HG03520 (cell line): ENCODE measurements around the gene SDF4.

Experiments used
- ATAC-seq: cut with Tn5 transposase; IDR thresholded peaks from one replicate; pipeline ENCODE4 v1.9.1; 2021; ENCODE audit warnings: mild to moderate bottlenecking, moderate library complexity; ENCODE audit not compliant: unreplicated experiment

The SDF4 gene

GRCh38 chr1:1229770-1230169, 2.0 kb downstream of the SDF4 start:
- no peak for ATAC-seq

- ATAC-seq, result no peak
Measured at GRCh38 chr1:1228596-1229321, 3.0 kb downstream of the SDF4 start.

GRCh38 chr1:1228187-1228586, 3.6 kb downstream of the SDF4 start:
- ATAC-seq, result no peak

- ATAC-seq, result no peak
Measured at GRCh38 chr1:1227386-1227785, 4.4 kb downstream of the SDF4 start.

- no peak for ATAC-seq
Measured at GRCh38 chr1:1226566-1227362, 5.0 kb downstream of the SDF4 start.

GRCh38 chr1:1225913-1226312, 5.9 kb downstream of the SDF4 start:
- no peak for ATAC-seq

GRCh38 chr1:1225238-1225845, 6.5 kb downstream of the SDF4 start:
- no peak for ATAC-seq

GRCh38 chr1:1223891-1224290, 7.9 kb downstream of the SDF4 start:
- ATAC-seq, result no peak

GRCh38 chr1:1223321-1223720, 8.5 kb downstream of the SDF4 start:
- ATAC-seq, result no peak

- no peak for ATAC-seq
Measured at GRCh38 chr1:1222575-1223225, 9.1 kb downstream of the SDF4 start.

GRCh38 chr1:1221887-1222574, 9.8 kb downstream of the SDF4 start:
- ATAC-seq, result no peak

GRCh38 chr1:1220197-1220596, 11.6 kb downstream of the SDF4 start:
- no peak for ATAC-seq

GRCh38 chr1:1219341-1219740, 12.5 kb downstream of the SDF4 start:
- ATAC-seq, result no peak

- no peak for ATAC-seq
Measured at GRCh38 chr1:1218524-1219200, 13.1 kb downstream of the SDF4 start.

GRCh38 chr1:1217621-1218523, 13.9 kb downstream of the SDF4 start:
- no peak for ATAC-seq

GRCh38 chr1:1216770-1217620, 14.8 kb downstream of the SDF4 start:
- no peak for ATAC-seq

GRCh38 chr1:1215881-1216605, 15.8 kb downstream of the SDF4 start:
- no peak for ATAC-seq
